GM18951 (cell line): ENCODE data around the gene CSRNP3.

Source experiments
- POLR2A ChIP-seq: IDR thresholded peaks from 4 replicates; pipeline ENCODE4 v1.6.1; 2011; ENCODE audit warnings: mild to moderate bottlenecking; ENCODE audit not compliant: insufficient read length, insufficient read depth; ENCODE audit errors: extremely low read depth
- in situ Hi-C: fragments of 300-500 bp; cut with MboI; formaldehyde crosslinking; loops from one replicate; pipeline ENCODE4 v1.12.0; 2022; ENCODE audit warnings: low sequenced_read_pairs, mixed read lengths, inconsistent platforms; ENCODE audit not compliant: unreplicated experiment

Gene CSRNP3

GRCh38 chr2:165452327-165452726, 17.2 kb upstream of the CSRNP3 start:
- in situ Hi-C loops = no loop called here
- TF ChIP-seq POLR2A = no peak

- no peak for TF ChIP-seq POLR2A
- in situ Hi-C loops = no loop called here
These were observed 15.9 kb upstream of the CSRNP3 start for GRCh38 chr2:165453561-165454094.

- no peak for TF ChIP-seq POLR2A
- in situ Hi-C loops = no loop called here
These were observed 14.6 kb upstream of the CSRNP3 start for GRCh38 chr2:165454905-165455304.

- in situ Hi-C loops = no loop called here
- no peak for TF ChIP-seq POLR2A
These were observed 13.5 kb upstream of the CSRNP3 start for GRCh38 chr2:165456027-165456426.

- in situ Hi-C loops = no loop called here
- no peak for TF ChIP-seq POLR2A
These were observed 7.1 kb upstream of the CSRNP3 start for GRCh38 chr2:165462443-165462842.

- in situ Hi-C loops = no loop called here
These were observed 3.1 kb upstream of the CSRNP3 start for GRCh38 chr2:165466386-165466785.

GRCh38 chr2:165467921-165468320, 1.6 kb upstream of the CSRNP3 start:
- in situ Hi-C loops = no loop called here
- TF ChIP-seq POLR2A = no peak

More at GRCh38 chr2:165466386-165466785, 3.1 kb upstream of the CSRNP3 start:
- TF ChIP-seq POLR2A = no peak

- in situ Hi-C loops = no loop called here
- no peak for TF ChIP-seq POLR2A
These were observed 863 bp downstream of the CSRNP3 start for GRCh38 chr2:165470361-165470760.

- TF ChIP-seq POLR2A = no peak
- in situ Hi-C loops = no loop called here
These were observed 2.0 kb downstream of the CSRNP3 start for GRCh38 chr2:165471349-165471950.

- in situ Hi-C loops = no loop called here
- TF ChIP-seq POLR2A = no peak
These were observed 3.4 kb downstream of the CSRNP3 start for GRCh38 chr2:165472922-165473321.

- TF ChIP-seq POLR2A = no peak
- in situ Hi-C loops = no loop called here
These were observed 5.2 kb downstream of the CSRNP3 start for GRCh38 chr2:165474619-165475276.

- no peak for TF ChIP-seq POLR2A
- in situ Hi-C loops = no loop called here
These were observed 5.9 kb downstream of the CSRNP3 start for GRCh38 chr2:165475277-165476004.

- TF ChIP-seq POLR2A = no peak
- in situ Hi-C loops = no loop called here
These were observed 10.4 kb downstream of the CSRNP3 start for GRCh38 chr2:165479856-165480255.

- in situ Hi-C loops = no loop called here
- TF ChIP-seq POLR2A = no peak
These were observed 25.1 kb downstream of the CSRNP3 start for GRCh38 chr2:165494573-165494972.

- no peak for TF ChIP-seq POLR2A
- in situ Hi-C loops = no loop called here
These were observed 28.3 kb downstream of the CSRNP3 start for GRCh38 chr2:165497659-165498317.
